AG04450 (cell line): Measurements from ENCODE around the gene TCF21. TPM values are rescaled to one million over a fixed set of nuclear protein-coding genes. Genes with fewer than 3 reads are reported as not detected.
A peak's percentile ranks its signal among the peaks of the same experiment; 100 is the strongest.

Experiments
- CTCF ChIA-PET: fragments of 300-600, 350-600 bp; formaldehyde crosslinking; extraction: SDS; loops from one replicate; lab custom pipeline; 2022; ENCODE audit warnings: antibody characterized with exemption, inconsistent platforms; lab: Charles Lee
- POLR2A ChIA-PET: fragments of 350-600 bp; formaldehyde crosslinking; extraction: SDS; loops from one replicate; lab custom pipeline; 2021; ENCODE audit warnings: antibody characterized with exemption, inconsistent platforms; lab: Yijun Ruan, JAX
- DNase-seq: peaks from one replicate; pipeline ENCODE4 v3.0.0-alpha.2; 2011; ENCODE audit warnings: low read depth, low spot score
- H3K27ac ChIP-seq: one replicate; pipeline ENCODE4 v1.5.1; 2012; ENCODE audit warnings: low read depth, low read length, control low read depth
- H3K27me3 ChIP-seq: one replicate; pipeline ENCODE4 v1.6.0; 2012; ENCODE audit warnings: low read length; ENCODE audit not compliant: control insufficient read depth, insufficient read depth
- H3K4me3 ChIP-seq: 2 replicates; pipeline ENCODE4 v1.5.1; 2011; ENCODE audit warnings: mild to moderate bottlenecking, low read depth, low read length, control low read depth
- H3K9me3 ChIP-seq: 2 replicates; pipeline ENCODE4 v1.5.1; 2012; ENCODE audit warnings: low read length; ENCODE audit not compliant: control insufficient read depth, insufficient read depth
- polyA minus RNA-seq: library from RNA; depleted of rRNA, polyadenylated mRNA; stranded (reverse); fragments of >200 nt; gene quantifications from 2 replicates; pipeline ENCODE4 v1.2.3, GENCODE V29; 2011; rRNA and poly(A)+ RNA removed
- polyA plus RNA-seq: library from polyadenylated mRNA; depleted of rRNA; stranded (reverse); fragments of >200 nt; gene quantifications from 2 replicates; pipeline ENCODE4 v1.2.3, GENCODE V29; 2011; rRNA removed
- TF ChIP-seq, protein P1 (sequence below): IDR thresholded peaks from 2 replicates; pipeline ENCODE4 v1.5.1; 2011; ENCODE audit warnings: low read depth, low read length, control low read depth, inconsistent platforms

Gene TCF21
- polyA plus RNA-seq (30.7 and 32.2 TPM in 2 replicates), polyA minus RNA-seq (38.5 and 49.9 TPM in 2 replicates)

DNA sequence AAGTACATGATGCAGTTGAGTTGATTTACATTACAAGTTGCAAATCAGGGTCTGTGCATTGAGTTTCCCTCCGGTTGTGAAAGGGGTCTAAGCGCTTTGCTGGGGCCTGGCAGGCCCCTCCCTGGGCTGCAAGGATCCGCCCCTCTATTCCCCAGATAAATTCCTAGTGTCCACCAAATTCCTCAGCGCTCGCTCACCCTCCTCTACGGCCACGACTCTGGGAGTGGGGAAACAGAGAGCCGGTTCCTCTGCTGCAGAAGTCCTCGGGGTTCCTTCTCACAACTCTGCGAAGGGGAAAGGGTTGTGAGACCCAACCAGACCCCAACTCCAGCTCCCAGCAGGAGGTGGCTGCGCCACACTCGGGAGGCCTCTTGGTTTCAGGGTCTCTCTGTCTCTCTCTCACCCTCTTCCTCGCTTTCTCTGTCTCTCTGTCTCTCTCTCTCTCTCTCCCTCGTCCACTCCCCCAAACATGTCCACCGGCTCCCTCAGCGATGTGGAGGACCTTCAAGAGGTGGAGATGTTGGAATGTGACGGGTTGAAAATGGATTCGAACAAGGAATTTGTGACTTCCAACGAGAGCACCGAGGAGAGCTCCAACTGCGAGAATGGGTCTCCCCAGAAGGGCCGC is at the start of gene TCF21:
Gene TCF21, plus strand, starts transcription at position 185 of the 628 bp plus-strand sequence. Its CDS starts 285 bp downstream, at position 470.
- H3K27ac ChIP-seq: peak within 1 kb of the TSS; percentile 97
- POLR2A ChIA-PET: interaction anchor here (0.5 to 5.0 kb wide), 19 partner anchors 10 to 337 kb away, joined by 3 to 63 read pairs (median 7); no protein-coding TSS in a partner anchor

DNA sequence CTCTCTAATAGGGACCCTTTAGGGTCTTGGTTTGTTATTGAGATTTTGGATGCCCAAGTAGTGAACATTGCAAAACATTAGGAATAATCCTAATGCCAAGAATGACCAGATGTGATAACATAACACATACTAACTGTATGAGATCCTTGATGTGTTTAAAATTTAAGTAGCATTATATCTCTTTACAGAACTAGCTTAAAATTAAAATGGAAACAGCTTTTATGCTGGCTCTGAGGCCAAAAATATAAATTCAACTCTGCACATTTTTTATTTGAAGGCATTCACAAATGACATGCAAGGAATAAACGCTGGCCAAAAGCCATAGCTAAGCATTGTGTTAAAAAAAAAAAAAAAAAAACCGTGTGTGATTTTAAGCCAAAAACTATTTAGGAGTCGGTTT is 47.7 kb upstream of the TCF21 start:
- TF ChIP-seq, protein P1, sequence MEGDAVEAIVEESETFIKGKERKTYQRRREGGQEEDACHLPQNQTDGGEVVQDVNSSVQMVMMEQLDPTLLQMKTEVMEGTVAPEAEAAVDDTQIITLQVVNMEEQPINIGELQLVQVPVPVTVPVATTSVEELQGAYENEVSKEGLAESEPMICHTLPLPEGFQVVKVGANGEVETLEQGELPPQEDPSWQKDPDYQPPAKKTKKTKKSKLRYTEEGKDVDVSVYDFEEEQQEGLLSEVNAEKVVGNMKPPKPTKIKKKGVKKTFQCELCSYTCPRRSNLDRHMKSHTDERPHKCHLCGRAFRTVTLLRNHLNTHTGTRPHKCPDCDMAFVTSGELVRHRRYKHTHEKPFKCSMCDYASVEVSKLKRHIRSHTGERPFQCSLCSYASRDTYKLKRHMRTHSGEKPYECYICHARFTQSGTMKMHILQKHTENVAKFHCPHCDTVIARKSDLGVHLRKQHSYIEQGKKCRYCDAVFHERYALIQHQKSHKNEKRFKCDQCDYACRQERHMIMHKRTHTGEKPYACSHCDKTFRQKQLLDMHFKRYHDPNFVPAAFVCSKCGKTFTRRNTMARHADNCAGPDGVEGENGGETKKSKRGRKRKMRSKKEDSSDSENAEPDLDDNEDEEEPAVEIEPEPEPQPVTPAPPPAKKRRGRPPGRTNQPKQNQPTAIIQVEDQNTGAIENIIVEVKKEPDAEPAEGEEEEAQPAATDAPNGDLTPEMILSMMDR: no peak
- no peak overlapping the region for H3K4me3 ChIP-seq
- no peak for DNase-seq
- peaks cover 5% of the 10 kb centered on the region for H3K9me3 ChIP-seq
- no peaks in the 10 kb centered on the region for H3K27me3 ChIP-seq
- ChIA-PET CTCF (interaction anchor here (0.6 to 1.6 kb wide), 3 partner anchors 13 to 290 kb away, joined by 4 to 6 read pairs (median 4); no protein-coding TSS in a partner anchor), POLR2A (no interaction called here)
- H3K27ac ChIP-seq: no peak overlapping the region

More for the DNA sequence above, at the start of gene TCF21:
- Histone ChIP-seq H3K4me3 (peak within 1 kb of the TSS; percentile 98), H3K27me3 (no peaks in the 10 kb centered on the region), H3K9me3 (peaks cover 4% of the 10 kb centered on the region; the same call in 1 of the 2 replicates)
- DNase-seq: peak; percentile 76
- TF ChIP-seq, protein P1: no peak
- CTCF ChIA-PET: interaction anchor here (4.9 kb wide), 1 partner anchor 320 kb away, joined by 36 read pairs; no protein-coding TSS in a partner anchor

DNA sequence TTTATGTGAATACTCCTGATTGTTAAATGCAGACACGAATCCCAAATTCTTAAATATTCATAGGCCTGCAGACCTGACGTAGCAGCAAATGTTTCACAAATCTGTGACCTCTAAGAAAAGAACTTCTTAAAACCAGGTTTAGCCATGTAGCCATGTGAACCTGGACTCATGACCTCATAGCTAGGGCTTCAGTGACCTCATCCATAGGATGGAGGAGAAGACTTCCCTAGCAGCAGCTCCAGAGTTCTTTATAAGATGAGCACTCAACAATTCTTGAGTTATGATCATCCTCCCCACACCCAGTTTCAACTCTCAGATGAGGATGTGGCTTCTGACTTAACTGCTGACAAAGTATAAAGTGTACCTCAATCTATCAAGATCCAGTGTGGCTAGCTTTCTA is 45.8 kb upstream of the TCF21 start:
- Histone ChIP-seq H3K4me3 (no peak overlapping the region), H3K27me3 (no peaks in the 10 kb centered on the region), H3K27ac (no peak overlapping the region), H3K9me3 (peaks cover under 1% of the 10 kb centered on the region; the same call in 1 of the 2 replicates)
- TF ChIP-seq, protein P1: no peak
- DNase-seq: no peak
- POLR2A ChIA-PET: no interaction called here
- CTCF ChIA-PET: no interaction called here

DNA sequence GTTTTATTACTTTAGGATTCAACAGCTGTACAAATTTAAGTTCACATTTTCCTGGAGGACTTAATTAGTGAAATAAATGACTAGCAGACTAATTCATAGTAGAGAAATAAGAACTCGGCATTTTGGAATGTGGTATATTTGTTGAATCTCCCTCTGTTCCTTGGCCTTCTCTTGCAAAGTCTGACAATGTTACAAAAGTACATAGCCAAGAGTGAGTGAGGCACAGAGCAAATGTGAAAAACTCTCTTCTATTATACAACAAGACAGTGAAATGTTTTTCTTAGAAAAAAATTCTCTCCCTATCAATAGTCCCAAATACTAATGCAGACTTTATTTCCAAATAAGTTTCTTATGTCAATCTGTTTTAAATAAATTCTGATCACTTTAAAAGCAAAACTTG is 44.2 kb upstream of the TCF21 start:
- Histone ChIP-seq H3K4me3 (no peak overlapping the region), H3K9me3 (no peaks in the 10 kb centered on the region), H3K27ac (no peak overlapping the region), H3K27me3 (no peaks in the 10 kb centered on the region)
- TF ChIP-seq, protein P1: no peak
- CTCF ChIA-PET: no interaction called here
- DNase-seq: no peak
- POLR2A ChIA-PET: no interaction called here

DNA sequence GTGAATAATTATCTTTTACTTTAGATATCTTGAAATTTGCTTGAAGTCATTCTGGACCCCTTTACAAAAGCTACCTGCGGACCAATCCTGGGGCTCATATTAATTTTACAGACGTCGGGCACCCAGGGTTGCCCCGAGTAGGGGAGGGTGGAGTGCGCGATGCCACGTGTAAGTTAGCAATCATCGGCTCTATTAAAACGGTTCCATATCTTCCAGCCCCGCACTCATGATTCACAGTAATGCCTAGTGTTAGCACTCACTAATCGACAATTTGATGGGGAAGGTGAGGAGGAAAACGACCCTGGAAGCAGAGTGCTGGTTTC is 34.9 kb upstream of the TCF21 start:
- TF ChIP-seq, protein P1: no peak
- Histone ChIP-seq H3K27ac (no peak overlapping the region), H3K9me3 (peaks cover 3% of the 10 kb centered on the region; the same call in 1 of the 2 replicates), H3K27me3 (no peaks in the 10 kb centered on the region), H3K4me3 (no peak overlapping the region)
- ChIA-PET CTCF (interaction anchor here (1.2 kb wide), 1 partner anchor 13 kb away, joined by 4 read pairs; no protein-coding TSS in a partner anchor), POLR2A (no interaction called here)
- no peak for DNase-seq
